RCC 7860 (cell line): ENCODE measurements around the gene DOCK1.
"Not testable (repeated sequence)": the region's sequence is repeated elsewhere in the genome, so short reads cannot be mapped to it uniquely, and the experiment has no call there.

ENCODE experiments used
- DNase-seq: peaks from one replicate; pipeline ENCODE4 v3.0.0-alpha.2; 2015; ENCODE audit warnings: low spot score
- FAIRE-seq: peaks from 2 replicates; lab custom pipeline; 2012; peaks lifted over from hg19 to GRCh38; lab: Jason Lieb, UNC

Gene DOCK1

DNA sequence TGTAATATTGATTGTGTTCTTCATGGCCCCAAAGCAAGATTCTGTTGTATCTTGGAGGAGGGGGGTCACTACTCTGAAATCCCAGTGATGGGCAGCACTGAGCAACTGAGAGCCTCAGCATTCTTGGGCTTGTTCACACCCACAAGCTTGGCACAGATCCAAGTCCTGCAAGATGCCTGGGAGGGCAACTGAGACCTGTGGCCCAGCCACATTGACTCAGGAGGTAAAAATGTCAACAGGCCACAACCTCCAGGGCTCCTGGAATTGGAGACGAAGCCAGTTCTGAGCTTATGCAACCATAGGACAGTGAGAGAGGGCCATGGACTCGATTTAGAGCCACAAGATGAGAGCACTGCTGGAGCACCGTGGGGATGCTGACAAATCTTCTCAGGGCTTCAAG is 3.1 kb upstream of the DOCK1 start:
- FAIRE-seq (peak; percentile 97), DNase-seq (peak; percentile 97)

DNA sequence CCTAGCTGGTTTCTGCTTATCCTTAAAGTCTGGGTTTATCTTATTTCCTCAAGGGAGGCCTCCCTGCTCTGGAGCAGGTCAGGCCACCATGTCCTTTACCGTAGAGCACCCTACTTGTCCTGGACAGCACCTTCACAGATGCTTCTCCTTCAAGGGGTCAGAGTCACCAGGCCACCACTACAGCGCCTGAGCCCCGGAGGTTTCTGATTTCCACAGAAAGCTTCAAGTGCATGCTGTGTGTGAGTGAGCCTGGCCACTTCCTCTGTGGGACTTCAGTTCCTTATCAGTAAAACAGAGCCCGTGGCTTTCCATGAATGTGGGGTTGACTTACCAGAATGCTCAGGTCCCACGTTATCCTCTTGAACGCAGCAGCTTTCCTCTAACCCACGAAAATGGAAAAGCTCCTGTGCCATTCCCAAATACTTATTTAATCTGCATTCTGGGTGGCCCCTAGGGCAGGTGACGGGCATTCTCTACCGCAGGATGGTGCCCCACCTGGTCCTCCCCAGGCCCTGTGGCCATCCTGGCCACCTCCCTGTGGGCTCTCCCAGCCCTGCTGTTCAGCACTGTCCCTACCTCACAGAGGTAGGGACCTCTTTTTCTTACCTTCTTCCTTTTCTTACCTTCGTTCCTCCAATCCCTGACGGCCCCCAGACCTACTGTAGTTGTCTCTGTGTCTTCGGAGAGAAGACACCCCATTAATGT is 1.4 kb upstream of the DOCK1 start:
- no peak for DNase-seq
- FAIRE-seq, result no peak

DNA sequence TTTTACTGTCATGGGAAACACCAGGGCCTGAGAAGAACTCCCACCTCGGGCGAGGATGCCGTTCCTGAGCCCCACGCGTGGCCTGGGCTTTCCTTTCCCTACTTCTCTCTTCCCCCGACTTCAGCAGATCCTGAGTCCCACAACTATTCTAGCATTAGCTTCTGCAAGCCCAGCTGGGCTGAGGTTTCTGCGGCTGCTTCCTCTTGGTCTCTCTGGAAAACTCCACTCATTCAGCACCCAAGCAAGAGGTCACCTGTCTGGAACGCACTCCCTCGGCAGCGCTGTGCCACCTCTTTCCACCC is 761 bp upstream of the DOCK1 start:
- no peak for DNase-seq
- no peak for FAIRE-seq

DNA sequence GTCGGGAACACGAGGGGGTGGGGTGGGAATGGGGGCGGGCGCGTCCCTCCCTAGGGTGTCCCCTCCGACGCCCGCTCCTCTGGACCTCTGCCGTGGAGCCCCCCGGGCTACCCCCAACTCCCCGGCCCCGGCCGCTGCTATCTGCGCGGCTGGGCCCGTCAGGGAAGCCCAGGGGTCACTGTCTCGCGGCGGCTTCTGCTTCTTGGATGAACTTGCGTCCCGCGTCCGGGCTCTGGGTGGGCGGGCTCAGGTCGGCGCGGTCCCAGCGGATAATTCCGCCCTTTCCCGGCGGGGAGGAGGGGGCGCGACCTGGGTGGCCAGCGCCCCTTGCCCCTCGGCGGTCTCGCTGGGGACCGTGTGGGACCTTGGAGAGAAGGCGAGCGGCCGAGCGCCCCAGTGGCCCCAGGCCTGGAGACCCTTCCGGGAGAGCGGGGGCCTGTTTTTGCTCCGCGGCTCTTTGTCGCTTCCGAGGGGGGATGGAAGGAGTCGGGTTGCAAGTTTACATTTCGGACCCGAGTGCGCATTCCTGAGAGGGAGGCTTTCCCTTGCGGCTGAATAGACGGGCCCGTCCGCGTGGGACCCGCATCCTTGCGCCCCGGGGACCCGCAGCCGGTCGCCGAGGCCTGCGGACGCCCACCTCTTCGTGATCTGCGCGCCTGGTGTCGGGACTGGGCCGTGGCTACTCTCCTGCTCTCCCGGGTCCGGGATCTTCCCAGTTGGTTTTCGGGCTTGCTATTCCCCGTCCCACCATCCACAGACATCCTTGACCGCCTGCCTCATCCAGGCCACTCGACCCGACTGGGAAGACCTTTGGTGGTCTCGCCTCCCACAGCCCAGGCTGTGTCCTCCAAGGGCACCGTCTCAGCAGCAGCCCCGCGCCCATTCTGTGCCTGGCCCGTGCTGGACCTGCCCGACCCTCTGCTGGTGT is 812 bp downstream of the DOCK1 start:
- DNase-seq, result no peak
- no peak for FAIRE-seq

DNA sequence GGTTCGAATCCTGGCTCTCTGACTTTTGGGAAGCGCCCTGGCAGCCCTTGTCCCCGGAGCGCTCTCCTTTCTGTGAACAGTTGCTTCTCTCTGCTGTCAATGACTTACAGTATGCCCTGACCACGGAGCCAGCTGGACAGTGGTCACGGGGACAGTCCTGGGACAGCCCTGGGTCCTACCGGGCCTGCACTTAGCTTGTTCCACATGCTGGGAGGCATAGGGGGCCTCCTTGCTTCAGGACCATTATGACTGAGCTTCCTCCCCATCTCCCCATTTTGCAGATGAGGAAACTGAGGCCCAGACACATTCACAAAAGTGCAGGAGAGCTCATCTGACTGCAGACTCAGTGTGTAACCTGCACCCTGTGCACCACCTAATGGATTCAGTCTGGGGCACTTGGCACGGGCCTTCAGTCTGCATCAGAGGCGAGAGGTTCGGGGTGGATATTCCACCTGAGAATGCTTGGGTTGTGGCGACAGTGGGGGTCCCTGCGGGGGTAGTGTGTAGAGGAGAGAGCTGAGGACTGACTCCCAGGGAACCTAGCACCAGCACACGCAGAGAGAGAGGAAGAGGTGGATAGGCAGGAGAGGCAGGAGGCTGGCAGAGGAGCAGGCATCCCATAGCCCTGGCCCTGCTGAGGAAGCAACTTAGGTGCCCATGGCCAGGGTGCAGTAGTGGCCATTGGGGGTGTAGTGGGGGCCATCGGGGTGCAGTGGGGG is 1.6 kb downstream of the DOCK1 start:
- FAIRE-seq (no peak), DNase-seq (no peak)

DNA sequence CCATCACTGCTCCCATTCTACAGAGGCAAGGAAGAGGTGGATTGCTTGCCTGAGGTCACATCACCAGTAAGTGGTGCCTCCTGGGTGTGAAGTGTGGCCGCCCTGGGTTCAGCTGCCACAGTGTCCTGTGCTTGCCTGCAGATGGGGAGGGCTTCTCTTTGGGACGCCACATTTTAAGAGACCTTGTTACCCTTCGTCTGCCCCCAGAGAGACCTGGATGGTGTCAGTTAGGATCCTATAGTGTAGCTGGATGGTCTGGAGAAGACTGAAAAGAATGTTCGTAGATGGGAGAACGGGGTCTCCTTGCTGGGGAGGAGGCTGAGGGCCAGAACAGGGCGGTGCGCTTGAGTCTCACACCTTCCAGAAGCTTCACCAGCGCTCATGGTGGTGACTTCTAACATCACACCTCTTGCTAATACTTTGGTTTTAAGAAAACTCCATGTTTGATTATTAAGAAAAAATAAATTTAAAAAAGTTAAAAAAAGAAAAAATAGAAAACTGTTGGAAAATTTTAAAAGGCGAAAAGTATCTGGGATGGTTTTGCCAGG is 2.3 kb downstream of the DOCK1 start:
- no peak for FAIRE-seq
- no peak for DNase-seq

DNA sequence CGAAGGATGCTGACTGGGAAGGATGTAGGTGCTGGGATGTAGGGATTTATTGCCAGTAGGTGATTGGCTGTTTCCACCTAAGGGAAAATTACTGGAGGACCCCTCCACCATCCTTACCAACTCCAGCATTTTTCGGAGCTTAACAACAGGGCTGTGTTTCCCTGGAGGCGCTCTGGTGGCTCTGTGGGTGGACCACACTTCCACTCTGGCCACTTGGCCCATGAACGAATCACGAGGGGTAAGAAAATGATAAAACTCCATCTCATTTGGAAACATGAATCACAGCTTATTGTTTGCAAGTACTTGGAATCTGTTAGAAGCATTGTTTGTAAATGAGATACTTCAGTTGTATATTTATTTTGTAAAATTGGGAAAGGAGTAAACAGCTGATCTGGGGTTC is 3.0 kb downstream of the DOCK1 start:
- no peak for FAIRE-seq
- no peak for DNase-seq

DNA sequence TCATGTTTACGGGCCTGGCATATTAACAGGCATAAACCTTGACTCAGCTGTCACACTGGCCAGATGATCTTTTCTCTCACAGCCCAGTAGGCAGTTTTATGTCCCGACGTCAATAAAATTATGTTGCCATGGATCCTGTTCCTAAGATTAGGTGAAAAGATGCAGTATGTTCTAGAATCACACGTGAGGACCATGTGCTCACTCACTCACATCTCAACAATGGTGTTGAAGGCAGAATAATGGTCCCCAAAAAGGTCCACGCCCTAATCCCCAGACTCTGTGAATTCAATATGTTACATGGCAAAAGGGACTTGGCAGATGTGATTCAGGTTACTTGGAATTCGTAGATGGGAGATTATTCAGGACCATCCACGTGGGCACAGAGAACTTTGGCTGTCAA is 3.5 kb downstream of the DOCK1 start:
- FAIRE-seq (no peak), DNase-seq (no peak)

DNA sequence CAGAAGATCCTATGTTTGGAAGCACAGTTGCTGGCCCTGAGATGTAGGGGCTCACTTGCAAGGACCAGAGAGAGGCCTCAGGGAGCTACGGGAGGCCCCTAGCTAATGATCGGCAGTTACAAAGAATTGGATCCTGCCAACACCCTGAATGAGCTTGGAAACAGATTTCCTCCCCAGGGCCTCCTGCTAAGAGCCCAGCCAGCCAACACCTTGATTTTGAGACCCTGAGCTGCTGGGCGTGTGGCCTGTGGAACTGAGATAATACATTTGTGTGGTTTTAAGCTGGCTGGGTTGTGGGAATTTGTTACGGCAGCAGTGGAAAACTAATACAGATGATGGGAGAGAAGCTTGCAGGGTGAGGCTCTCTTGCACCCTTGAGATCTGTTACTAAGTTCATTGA is 3.9 kb downstream of the DOCK1 start:
- DNase-seq (no peak), FAIRE-seq (no peak)

DNA sequence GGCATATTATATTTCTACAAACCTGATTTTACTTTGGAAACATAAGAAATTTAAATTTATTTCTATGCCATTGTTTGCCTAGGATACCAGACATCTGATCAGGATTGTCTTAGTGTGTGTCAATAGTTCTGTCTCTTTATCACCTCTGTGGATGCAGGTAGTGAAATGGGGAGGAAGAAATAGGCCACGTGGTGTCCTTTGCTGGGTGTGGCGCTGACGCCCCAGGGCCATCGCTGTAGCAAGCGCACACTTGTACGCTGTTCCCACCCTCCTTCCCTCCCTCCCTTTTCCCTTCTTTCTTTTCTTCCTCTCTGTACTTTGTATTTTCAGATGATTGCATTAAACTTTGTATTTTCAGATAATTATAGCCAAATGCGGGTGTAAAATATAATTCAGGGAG is 5.0 kb downstream of the DOCK1 start:
- FAIRE-seq (no peak), DNase-seq (no peak)

DNA sequence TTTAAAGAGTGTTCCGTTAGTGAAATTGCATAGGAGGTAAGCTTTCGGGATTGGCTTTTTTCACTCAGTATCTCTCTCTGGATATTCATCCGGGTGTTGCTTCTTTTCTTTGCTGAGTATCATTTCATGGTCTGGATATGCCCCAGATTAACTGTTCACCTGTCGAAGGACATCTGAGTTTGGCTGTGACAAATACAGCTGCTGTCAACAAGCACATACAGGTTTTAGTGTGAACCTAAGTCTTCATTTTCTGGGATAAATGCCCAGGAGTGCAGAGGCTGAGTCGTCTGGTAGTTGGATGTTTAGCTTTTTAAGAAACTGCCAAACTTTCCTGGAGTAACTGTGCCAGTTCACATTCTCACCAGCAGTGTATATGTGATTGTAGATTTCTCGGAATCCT is 5.6 kb downstream of the DOCK1 start:
- FAIRE-seq (no peak), DNase-seq (no peak)

DNA sequence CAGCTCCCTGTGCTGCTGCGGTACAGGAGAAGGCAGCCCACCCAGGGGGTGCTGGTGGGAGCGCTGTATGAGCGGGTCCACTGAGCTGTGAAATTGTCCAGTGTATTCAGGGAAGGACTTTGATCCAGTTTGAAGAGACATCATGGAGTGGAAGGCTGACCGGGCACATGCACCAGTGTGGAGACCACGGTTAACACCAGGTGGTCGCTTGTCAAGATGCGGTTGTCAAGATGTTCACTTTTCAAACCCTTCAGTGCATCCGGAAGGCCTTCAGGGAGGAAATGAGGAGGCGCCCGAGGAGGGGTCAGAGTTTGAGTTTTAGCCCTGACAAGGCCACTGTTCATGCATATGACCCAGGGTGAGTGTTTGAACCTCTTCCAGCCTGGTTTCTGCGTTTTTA is 6.1 kb downstream of the DOCK1 start:
- DNase-seq (no peak), FAIRE-seq (no peak)

DNA sequence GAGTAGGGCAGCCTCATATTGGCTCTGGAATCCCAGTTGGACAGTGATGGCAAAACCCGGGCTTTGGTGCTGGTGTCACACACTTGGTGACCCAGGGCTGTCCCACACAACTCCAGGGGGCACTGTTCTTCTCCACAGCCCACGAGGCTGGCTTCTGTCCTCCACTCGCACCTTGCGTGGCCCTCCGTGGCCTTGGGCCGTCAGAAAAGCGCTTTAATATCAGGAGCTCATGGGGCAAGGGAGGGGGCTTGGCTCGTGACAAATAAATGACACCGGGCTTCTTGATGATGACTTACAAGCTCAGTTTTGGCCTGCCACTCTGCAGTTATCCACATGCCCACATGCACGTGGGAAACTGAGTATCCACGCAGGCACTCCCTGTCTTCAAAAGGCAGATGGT is 8.1 kb downstream of the DOCK1 start:
- FAIRE-seq, result no peak

DNA sequence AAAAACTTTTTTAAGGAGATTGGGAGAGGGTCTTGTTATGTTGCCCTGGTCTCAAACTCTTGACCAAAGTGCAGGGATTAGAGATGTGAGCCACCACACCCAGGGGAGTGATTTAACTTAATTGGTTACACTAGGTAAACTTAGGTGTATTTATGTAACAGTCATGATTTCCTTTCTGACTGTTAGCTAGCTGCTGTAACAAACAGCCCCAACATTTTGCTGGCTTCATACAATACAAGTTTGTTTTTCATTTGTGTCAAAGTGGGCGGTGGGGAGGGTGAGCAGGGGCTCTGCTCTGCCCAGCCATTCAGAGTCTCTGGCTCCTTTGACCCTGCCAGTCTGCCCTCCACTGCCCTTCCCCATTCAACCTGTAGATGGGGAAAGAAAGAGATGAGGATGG is 9.3 kb downstream of the DOCK1 start:
- no peak for FAIRE-seq
- no peak for DNase-seq

More for the DNA sequence above, 8.1 kb downstream of the DOCK1 start:
- DNase-seq, result no peak

DNA sequence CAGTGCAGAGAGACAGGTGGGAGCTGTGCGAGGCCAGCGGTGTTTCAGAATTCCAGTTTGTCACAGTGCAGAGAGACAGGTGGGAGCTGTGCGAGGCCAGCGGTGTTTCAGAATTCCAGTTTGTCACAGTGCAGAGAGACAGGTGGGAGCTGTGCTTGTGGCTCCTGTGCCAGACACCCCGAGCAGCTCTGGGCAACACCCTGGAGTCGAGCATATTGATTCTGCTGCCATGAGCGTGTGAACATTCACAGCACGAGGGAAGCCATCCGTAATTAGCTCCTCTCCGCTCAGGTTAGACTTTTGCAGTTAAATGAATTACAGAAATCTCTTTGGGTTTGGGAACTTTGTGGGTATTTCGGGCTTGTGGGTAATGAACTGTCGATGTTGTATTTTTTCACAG is 11.7 kb downstream of the DOCK1 start:
- DNase-seq, FAIRE-seq: not testable (repeated sequence)

DNA sequence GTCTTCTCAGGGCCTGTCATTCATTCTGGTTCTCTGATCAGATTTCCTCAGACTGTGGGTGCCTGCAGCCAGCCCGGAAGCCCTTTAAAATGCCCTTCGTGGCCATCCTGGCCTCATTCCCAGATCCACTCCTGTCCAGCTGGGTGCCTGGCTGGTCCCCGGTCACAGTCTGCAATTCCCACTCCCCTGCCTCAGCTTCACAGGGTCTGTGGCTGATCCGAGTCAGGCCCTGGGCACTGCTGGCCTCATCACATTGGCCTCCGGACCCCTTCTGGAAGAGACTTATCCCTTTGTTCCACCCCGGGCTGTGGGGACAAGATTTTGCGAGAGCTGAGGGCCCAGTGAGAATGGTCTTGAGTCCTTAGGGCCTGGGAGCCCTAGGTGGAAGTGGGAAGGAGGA is 12.1 kb downstream of the DOCK1 start:
- no peak for DNase-seq

DNA sequence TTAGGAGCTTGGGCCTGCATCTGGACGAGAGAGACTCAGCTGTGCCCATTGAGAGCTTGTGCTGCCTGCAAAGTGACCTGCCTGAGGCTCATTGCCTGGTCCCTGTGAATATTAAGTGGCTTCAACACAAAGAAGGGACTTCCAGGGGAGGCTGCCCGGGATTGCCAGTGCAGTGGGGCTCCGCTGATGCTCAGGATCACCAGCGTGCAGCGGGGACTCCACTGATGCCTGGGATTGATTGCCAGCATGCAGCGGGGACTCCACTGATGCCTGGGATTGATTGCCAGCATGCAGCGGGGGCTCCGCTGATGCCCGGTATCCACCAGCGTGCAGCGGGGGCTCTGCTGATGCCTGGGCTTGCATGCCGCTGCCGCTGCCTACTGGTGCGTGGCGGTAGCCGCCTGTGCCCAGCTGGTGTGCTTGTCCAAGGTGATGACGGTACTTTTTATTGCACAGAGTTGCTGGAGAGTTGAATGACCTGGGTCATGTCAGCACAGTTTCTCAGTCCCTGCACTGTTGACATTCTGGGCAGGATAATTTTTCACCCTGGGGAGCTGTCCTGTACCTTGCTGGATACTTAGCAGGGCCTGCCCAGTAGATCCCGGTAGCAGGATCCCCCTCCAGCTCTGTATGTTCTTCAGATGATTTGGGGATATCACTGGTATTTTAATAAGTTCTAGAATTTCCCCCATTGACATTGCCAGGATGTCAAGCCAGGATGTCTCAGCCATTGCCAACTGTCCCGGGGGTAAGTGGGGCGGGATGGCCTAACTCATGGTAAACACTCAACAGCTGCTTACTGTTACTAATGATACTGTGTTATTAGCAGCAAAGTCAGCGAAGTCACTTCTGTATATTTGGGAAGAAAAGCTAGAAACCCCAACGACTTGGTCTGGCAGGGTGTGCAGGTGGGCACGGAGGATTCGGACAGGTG is 13.0 kb downstream of the DOCK1 start:
- FAIRE-seq (no peak), DNase-seq (peak; percentile 20)

More for the DNA sequence above, 12.1 kb downstream of the DOCK1 start:
- FAIRE-seq, result no peak

DNA sequence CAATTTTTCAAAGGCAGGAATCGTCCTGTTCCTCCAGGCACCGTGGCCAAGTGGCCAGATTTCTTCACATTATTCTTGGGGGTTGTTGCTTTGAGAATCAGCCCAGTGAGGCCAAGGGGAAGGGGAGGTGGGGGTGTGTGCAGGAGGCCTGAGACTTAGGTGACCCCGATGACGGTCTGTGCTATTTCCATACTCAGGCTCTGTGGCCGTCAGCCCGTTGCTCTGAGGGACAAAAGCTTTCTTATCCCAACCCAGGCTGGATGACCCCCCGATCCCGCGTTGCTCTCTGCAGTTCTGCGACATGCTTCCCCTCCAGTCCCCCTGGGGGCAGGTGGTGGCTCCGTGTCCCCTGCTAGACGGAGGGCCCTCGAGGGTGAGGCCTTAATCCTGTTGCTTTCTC is 14.2 kb downstream of the DOCK1 start:
- DNase-seq, result no peak
- no peak for FAIRE-seq

DNA sequence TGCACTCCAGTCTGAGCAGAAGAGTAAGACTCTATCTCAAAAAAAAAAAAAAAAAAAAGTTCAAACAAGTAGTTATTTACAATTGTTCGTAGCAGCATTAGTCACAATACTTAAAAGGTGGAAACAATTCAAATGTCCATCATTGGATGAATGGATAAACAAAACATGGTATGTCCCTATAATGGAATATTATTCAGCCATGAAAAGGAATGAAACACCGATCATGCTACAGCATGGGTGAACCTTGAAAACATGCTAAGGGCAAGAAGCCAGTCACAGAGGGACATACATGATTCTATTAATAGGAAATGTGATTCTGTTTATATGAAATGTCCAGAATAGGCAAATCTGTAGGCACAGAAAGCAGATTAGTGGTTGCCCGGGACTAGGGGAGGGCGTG is 15.9 kb downstream of the DOCK1 start:
- no peak for FAIRE-seq
- DNase-seq, result no peak

DNA sequence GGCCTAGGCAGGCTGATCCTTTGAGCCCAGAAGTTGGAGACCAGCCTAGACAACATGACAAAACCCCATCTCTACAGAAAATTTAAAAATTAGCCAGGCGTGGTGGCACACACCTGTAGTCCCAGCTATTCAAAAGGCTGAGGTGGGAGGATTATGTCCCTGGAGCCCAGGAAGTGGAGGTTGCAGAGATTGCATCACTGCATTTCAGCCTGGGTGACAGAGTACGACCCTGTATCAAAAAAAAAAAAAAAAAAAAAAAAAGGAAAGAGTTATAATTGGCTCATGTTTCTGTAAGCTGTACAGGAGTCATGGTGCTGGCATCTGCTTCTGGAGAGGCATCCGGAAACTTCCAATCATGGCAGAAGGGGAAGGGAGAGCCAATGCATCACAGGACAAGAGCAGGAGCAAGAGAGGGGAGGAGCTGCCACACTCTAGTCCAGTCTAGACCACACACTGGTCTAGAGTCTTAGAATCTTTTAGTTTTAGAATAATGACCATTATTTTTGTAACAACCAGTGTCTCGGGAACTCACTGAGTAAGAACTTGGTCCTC is 16.8 kb downstream of the DOCK1 start:
- DNase-seq (peak; percentile 37), FAIRE-seq (no peak)
